ENCODE data around the gene TJP2. TPM values are rescaled to one million over a fixed set of nuclear protein-coding genes. Genes with fewer than 3 reads are reported as not detected.

Gene TJP2
- total RNA-seq, 3 donors from 2014 or later, result 81.1 to 172 (median 124) TPM

DNA sequence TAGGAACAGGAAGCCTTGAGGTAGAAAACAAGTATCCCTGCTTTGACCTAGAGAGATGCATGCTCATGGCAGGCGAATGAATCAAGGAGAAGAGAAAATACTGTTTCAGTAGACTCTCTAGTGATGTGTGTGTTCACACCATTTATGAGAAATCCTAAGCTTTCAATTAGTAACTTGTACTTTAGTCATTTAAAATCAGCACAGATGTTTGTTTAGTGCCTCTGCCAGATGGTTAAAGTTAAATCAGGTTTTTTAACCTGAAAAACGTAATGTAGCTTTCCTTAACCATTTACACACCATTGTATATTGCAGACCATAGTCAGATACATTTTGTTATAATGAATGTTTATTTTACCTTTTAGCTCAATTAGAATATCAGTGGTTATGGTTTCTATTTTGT is 5.0 kb downstream of the TJP2 start:
- no peak for DNase-seq
- ATAC-seq, result no peak
- intact Hi-C loops (cut with DNase I, micrococcal nuclease), result no loop called here
- H3K36me3 ChIP-seq (ENCODE audit: low read depth), result no peaks in the 10 kb centered on the region
- TF ChIP-seq, protein P1, sequence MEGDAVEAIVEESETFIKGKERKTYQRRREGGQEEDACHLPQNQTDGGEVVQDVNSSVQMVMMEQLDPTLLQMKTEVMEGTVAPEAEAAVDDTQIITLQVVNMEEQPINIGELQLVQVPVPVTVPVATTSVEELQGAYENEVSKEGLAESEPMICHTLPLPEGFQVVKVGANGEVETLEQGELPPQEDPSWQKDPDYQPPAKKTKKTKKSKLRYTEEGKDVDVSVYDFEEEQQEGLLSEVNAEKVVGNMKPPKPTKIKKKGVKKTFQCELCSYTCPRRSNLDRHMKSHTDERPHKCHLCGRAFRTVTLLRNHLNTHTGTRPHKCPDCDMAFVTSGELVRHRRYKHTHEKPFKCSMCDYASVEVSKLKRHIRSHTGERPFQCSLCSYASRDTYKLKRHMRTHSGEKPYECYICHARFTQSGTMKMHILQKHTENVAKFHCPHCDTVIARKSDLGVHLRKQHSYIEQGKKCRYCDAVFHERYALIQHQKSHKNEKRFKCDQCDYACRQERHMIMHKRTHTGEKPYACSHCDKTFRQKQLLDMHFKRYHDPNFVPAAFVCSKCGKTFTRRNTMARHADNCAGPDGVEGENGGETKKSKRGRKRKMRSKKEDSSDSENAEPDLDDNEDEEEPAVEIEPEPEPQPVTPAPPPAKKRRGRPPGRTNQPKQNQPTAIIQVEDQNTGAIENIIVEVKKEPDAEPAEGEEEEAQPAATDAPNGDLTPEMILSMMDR (IDR thresholded peaks at IDR 0.05), result no peak
- H3K4me1 ChIP-seq (ENCODE audit: low read depth), result peaks cover 9% of the 10 kb centered on the region
- no peak overlapping the region for H3K4me3 ChIP-seq
- H3K9me3 ChIP-seq, result no peaks in the 10 kb centered on the region

DNA sequence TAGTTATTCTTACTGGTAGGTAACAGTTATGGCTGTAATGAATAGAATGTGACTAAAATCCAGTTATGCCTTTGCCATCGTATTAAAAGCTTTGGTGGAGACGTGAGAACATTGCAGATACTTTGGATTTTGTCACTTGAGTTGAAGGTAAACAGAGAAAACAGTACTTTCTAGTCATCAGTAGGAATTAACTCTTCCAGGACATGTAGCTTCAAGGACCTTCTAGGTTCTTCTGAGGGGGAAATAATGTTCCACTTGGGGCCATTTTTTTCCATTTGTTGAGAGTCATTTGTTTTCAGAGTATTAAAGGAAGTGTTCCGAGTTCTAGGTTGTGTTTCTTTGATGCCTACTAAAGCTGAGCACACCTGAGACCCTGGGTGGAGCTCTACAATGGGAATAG is 6.1 kb downstream of the TJP2 start:
- ATAC-seq (peak; percentile 5), DNase-seq (no peak)
- Histone ChIP-seq H3K9me3 (no peaks in the 10 kb centered on the region), H3K36me3 (ENCODE audit: low read depth) (no peaks in the 10 kb centered on the region), H3K4me3 (no peak overlapping the region), H3K4me1 (ENCODE audit: low read depth) (peaks cover 11% of the 10 kb centered on the region)
- intact Hi-C loops (cut with DNase I, micrococcal nuclease), result no loop called here
- TF ChIP-seq, protein P1 (IDR thresholded peaks at IDR 0.05), result no peak

DNA sequence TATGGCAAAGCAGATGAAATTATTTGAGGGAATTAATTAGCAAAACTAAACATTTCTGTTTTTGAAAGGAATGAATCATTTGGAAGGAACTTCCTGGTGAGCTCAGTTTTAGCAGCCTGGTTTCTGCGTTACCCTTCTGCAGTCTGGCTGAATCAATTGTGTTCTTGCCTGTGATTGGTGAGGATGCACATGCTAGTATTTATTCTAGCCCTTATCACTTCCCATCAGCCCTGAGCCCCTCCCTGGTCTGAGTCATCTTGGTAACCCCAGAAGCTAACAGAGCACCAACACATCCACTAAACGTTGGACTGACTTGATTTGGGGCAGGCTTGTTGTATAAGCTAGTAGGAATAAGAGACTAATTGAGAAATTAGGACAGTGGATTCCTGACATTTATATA is 6.6 kb downstream of the TJP2 start:
- DNase-seq (peak in 1 of 3 donors; percentile 22), ATAC-seq (peak; percentile 95)
- H3K4me1 ChIP-seq (ENCODE audit: low read depth), result peaks cover 11% of the 10 kb centered on the region
- no peak overlapping the region for H3K4me3 ChIP-seq
- TF ChIP-seq, protein P1 (IDR thresholded peaks at IDR 0.05), result no peak
- no peaks in the 10 kb centered on the region for H3K9me3 ChIP-seq
- no peaks in the 10 kb centered on the region for H3K36me3 ChIP-seq (ENCODE audit: low read depth)
- intact Hi-C loops (cut with DNase I, micrococcal nuclease), result no loop called here

DNA sequence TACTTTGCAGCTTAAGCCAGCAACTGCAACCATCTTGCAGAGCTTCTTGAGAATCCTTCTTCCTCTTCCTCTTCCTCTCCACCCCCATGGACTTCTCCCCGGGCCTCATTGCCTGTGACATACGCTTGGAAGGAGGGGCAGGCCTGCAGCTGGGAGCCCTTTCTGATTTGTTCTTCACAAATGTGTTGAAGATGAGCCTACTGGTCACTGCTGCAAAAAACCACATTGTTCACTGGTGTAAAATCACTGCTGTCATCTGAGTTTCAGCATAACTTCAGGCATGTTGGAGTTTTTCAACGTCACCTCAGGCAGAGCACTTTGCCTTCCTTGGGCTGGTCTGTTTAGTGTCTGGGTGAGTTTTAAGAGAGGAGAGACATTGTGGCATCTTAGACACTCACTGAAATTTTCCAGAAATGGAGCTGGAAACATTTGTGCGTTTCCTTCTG is 7.9 kb downstream of the TJP2 start:
- no peaks in the 10 kb centered on the region for H3K9me3 ChIP-seq
- no peak overlapping the region for H3K4me3 ChIP-seq
- intact Hi-C loops (cut with DNase I, micrococcal nuclease), result no loop called here
- H3K36me3 ChIP-seq (ENCODE audit: low read depth), result no peaks in the 10 kb centered on the region
- no peak for DNase-seq
- H3K4me1 ChIP-seq (ENCODE audit: low read depth), result peaks cover 11% of the 10 kb centered on the region
- no peak for ATAC-seq
- TF ChIP-seq, protein P1 (IDR thresholded peaks at IDR 0.05), result no peak

DNA sequence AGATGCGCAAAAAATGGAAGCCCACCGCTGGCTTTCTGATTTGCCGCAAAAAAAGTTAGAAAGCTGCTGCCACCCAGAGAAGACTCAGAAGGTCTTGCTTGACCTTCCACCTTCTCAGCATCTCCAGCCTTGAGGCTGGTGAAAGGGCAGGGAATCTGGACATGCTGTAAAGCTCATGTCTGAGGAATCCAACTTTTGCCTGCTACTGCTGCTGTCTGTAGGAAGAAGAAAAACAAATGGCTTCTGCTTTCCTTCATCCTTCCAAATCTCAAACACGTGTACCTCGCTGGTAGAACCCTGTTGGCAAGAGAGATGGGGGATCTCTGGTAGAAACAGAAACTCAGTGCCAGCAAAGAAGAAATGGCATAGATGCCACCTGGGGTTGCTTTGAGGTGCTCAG is 10.2 kb downstream of the TJP2 start:
- TF ChIP-seq, protein P1 (IDR thresholded peaks at IDR 0.05), result no peak
- H3K4me1 ChIP-seq (ENCODE audit: low read depth), result peaks cover 4% of the 10 kb centered on the region
- no peak for DNase-seq
- H3K4me3 ChIP-seq, result no peak overlapping the region
- ATAC-seq, result no peak
- no peaks in the 10 kb centered on the region for H3K36me3 ChIP-seq (ENCODE audit: low read depth)
- intact Hi-C loops (cut with DNase I, micrococcal nuclease), result no loop called here
- no peaks in the 10 kb centered on the region for H3K9me3 ChIP-seq
